Left ventricle myocardium superior (tissue), 1 donor: ENCODE measurements around the gene EXOSC2. TPM values are rescaled to one million over a fixed set of nuclear protein-coding genes. Genes with fewer than 3 reads are reported as not detected.
"Not testable (repeated sequence)": the region's sequence is repeated elsewhere in the genome, so short reads cannot be mapped to it uniquely, and the experiment has no call there.

ENCODE experiments used
- ATAC-seq: fragments of 200-7000 bp; cut with Tn5 transposase; one replicate; pipeline ENCODE4 v1.9.1; 2020; ENCODE audit warnings: mild to moderate bottlenecking, moderate library complexity
- DNase-seq: peaks from one replicate; pipeline ENCODE4 v3.0.0-alpha.2; 2020
- intact Hi-C: fragments of 100-400 bp; cut with micrococcal nuclease; formaldehyde crosslinking; loops from one replicate; pipeline ENCODE4 v1.11.0; 2022
- total RNA-seq: library from RNA; stranded (reverse); fragmentation: NEBNext Ultra II Directional; extraction: Animal tissue kit (Norgen Biotek cat#: 25700); gene quantifications from one replicate; pipeline ENCODE4 v1.2.1, GENCODE V29; 2021
- donor health status: DM: no; HTN: yes; CAD: no; lungs with severe emphysema.

The EXOSC2 gene
- total RNA-seq, 1 donor from 2014 or later = 12.5 TPM

DNA sequence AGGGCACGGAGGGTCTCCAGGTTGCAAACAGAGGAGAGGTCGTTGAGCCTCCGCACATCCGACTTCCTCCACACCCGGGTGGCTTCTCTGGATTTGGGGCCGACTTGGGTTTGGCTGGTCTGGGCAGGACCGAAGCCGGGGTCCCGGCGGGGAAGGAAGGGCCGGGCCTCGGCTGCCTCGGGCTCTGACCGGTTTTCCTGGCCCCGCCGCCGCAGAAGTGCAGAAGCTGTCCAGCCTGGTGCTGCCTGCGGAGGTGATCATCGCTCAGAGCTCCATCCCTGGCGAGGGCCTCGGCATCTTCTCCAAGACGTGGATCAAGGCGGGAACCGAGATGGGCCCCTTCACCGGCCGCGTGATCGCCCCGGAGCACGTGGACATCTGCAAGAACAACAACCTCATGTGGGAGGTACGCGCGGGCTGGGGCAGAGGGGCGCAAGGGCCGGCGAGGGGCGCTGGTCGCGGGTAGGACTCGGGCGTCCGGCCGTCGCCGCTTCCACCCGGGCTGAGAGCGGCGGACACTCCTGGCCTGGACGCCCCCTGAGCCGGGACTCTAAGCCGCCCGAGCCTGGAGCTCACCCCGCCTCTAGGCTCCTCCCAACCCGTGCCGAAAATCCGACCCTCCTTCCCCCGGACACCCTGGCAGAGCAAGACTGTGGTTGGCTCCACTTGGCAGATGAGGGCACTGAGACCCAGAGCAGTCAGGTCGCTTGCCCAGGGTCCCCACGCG is 27.0 kb upstream of the EXOSC2 start:
- intact Hi-C loops = no loop called here
- DNase-seq = no peak
- ATAC-seq = no peak

DNA sequence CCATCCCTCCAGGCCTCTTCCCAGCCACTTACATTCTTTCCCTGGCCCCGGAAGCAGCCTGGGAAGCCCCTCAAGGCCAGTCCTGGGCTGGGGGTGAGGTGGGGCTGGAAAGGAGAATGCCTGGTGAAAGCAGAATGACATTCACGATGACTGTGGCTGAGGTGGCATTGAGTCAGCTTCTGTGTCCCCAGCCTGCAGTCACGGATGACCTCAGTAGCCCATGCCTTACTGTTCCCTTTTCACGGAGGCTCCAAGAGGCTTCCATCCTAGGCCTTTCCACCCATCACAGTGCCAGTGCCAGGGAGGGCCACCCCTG is 26.5 kb upstream of the EXOSC2 start:
- DNase-seq = no peak
- no peak for ATAC-seq
- intact Hi-C loops = no loop called here

DNA sequence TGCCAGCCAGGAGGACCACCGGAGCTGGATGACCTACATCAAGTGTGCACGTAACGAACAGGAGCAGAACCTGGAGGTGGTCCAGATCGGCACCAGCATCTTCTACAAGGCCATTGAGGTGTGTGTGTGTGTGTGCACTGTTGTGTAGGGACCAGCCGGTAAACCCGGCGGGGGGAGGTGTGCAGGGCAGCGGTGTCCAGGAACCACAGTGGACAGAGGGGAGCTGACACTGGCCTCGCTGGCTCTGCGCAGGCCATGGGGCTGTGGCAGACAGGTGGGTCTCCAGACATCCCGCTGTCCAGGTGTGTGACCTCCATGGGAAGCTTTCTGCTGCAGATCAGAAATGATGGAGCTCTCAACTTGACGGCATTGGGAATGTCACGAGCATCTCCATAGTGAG is 25.4 kb upstream of the EXOSC2 start:
- DNase-seq = no peak
- intact Hi-C loops = no loop called here
- ATAC-seq = no peak

DNA sequence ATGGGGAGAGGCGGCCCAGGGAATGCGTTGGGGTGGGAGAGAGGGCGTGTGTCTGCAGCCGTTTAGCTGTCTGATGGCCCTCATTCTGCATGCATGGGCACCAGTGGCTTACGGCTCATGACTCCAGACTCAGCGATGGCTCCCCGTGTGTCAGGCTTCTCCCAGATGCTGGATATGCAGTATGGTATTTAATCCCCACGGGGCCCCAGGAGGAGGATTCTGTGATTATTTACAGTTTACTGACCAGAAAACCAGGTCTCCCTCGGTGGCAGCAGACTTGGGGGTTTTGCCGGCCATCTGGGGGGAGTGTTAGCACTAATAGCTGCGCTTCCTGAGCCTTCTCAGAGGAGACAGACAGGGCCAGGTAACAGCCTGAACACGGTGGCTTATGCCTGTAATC is 24.9 kb upstream of the EXOSC2 start:
- ATAC-seq (no peak), DNase-seq (no peak)
- intact Hi-C loops = no loop called here

DNA sequence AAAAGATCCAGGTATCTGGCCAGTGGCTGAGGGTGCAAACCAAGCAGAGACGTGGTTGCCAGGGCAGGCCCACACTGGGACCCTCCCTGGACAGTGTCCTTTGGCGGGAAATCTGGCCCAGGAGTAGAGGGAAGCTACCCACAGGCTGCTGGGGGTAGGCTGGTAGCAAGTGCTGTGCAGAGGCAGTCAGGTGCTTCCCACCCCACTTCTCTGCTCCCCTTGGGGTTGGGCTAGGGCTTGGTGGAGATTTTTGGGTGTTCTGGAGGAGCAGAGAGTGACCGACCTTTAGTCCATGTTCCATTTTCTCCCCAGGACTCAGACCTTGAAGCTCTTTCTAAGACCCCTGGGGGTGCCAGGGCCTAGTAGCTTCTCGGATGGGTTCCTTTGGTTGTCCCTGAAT is 23.6 kb upstream of the EXOSC2 start:
- DNase-seq = no peak

DNA sequence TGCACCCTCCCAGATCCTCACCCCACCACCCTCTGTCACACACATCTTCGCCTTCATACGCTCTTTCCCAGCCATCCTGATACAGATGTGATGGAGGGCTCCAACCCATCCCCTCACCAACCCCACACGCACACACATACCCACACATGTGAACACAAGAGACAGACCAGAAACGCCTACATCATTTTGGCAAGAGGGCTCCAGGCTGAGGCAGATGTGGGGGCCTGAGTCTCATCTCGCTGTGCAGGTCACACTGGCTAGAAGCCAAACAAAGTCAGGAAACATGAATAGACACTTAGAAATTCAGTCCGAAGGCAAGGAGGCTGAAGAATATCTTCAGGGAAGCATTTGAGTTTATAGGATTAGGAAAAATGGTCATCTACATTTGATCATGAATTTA is 22.9 kb upstream of the EXOSC2 start:
- intact Hi-C loops = no loop called here
- no peak for DNase-seq
- no peak for ATAC-seq

More for the DNA sequence above, 23.6 kb upstream of the EXOSC2 start:
- intact Hi-C loops = no loop called here
- no peak for ATAC-seq

DNA sequence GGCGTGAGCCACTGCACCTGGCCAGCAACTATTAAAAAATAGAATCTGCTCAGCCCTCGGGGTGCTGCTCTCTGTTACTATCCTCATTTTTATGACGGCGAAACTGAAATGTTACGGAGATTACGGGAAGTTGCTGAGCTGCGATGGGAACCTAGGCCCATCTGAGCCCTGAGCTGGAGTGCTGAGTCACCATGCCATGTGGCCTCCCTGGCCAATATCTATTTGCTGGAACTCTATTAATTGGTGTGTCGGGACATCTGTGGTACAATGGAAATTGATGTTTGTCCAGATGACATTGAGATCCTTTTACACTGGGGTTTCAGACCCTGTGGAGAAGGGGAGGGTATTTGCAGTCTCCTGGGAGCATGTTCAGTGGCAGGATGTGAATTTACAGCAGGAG is 21.1 kb upstream of the EXOSC2 start:
- intact Hi-C loops = no loop called here
- ATAC-seq (no peak), DNase-seq (no peak)

DNA sequence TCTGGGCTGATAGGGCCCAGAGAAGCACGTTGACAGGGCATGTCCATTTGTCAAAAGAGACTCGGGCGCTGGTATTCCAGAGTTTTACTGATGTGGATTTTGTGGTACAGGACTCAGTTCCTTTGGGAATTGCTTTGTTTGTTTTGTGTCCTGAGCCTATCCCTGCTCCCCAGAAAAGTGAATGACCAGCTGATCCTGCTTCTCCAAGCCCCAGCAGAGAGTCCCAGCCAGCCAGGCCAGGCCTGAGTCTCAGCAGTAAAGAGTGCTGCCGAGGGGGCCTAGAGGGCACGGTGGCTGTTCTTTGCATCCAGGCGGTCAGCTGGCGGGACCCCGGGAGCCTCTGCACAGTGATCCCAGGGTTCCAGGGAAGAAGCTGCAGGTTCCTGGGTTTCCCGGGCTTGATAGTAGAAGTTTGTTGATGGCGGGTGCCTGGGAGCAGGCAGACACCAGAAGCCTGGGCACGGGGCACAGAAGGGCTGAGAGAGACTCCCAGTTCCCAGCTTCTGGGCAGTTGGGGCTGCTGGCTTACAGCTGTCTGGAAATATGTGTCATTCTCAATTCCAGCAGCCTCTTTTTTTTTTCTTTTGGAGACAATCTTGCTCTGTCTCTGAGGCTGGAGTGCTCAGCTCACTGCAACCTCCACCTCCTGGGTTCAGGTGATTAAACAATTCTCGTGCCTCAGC is 20.5 kb upstream of the EXOSC2 start:
- DNase-seq = no peak
- intact Hi-C loops = no loop called here
- ATAC-seq = no peak

DNA sequence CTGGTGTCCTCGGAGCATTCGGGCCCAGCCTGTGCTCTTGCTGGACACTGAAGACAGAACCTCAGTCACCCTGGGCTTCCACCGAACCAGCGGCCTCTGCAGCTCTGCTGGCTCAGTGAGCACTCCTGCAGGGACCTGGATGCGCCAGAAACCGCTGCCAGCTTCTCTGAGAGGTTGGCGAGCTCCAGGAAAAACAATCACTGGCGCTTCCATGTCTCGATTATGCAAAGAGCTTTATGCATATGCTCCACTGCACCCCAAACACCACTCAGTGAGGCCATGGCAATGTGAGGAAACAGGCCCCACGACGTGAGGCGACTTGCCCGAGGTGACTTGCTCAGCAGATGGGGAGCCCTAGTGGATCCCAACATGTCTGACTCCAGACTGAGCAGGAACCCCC is 18.2 kb upstream of the EXOSC2 start:
- intact Hi-C loops = no loop called here
- ATAC-seq (no peak), DNase-seq (no peak)

DNA sequence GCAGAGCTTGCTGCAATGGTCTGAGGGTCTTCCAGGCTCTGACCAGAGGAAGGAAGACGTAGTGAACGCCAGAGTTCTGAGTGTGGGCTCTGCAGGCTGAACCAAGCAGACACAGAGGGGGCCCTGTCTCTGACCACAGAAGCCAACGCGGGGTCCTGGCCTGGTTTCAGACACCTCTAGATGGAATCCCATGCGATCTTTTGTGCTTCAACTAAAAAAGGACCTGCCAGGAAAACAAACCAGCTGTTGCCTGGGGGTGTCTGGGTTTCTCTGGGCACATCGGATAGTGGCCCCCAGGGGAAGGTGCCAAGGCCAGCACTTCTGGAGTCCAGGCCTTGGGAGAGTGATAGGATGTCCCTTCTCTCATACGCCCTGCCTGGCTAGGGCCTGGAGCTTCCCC is 16.3 kb upstream of the EXOSC2 start:
- no peak for ATAC-seq
- intact Hi-C loops = no loop called here
- DNase-seq = no peak

DNA sequence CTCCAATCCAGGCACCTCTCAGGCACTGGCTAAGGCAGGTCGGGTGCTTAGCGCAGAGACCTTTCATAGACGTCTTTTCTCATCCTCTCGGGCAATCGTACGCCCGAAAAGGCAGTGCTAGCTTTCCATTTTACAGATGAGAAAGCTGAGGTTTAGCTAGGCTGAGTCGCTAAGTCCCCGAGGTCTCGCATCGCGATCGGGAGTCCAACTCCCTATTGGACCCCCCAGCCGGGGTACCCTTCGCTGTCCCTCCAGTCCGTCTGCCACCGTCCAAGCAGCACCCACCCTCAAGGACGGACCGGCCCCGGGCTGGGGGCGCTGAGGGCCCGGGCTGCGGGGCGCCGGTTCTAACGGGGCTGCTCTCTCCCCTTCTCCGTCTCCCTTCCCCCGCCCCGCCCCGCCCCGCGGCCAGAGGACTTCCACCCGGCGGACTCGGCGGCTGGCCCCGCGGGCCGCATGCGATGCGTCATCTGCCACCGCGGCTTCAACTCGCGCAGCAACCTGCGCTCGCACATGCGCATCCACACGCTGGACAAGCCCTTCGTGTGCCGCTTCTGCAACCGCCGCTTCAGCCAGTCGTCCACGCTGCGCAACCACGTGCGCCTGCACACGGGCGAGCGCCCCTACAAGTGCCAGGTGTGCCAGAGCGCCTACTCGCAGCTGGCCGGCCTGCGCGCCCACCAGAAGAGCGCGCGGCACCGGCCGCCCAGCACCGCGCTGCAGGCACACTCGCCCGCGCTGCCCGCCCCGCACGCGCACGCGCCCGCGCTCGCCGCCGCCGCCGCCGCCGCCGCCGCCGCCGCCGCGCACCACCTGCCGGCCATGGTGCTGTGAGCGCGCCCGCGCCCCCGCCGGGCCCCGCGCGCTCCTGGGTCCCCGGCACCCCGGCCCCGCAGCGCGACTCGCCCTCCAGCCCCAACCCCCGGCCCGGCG is 12.5 kb upstream of the EXOSC2 start:
- intact Hi-C loops = loop anchor here (5.0 kb wide), 1 partner anchor 219 kb away; no protein-coding TSS in a partner anchor
- ATAC-seq (peak; percentile 78), DNase-seq (peak; percentile 86)

DNA sequence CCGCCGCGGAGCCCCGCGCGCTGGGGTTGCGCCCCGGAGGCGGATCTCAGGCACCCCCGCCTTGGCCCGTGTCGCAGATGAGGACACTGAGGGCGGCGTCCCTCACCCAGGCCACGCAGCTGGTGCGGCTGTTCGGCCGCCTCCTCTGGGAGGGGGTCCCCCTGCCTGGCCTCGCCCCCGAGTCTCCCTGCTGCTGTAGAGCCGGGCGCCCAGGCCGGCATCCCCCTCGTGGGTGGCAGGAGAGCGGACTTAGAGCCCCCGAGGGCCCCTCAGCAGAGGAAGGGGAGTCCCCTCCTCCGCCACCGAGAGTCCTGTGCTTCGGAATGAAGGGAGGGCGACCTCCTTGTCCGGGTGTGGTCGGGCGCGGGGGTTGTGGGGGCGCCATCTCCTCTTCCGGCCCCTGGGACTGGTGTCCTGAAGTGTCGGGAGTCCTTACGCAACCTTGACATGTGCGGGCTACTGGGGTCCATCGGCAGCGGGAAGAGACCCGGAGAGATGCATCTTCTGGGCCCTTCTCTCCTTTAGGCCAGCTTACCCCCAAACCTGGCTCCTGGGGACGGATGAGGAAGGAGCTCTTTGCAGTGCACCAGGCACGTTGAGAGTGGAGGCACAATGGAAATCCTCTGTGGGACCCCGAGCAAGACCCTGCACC is 11.7 kb upstream of the EXOSC2 start:
- ATAC-seq (peak; percentile 36), DNase-seq (no peak)
- intact Hi-C loops = loop anchor here (5.0 kb wide), 1 partner anchor 220 kb away; no protein-coding TSS in a partner anchor

DNA sequence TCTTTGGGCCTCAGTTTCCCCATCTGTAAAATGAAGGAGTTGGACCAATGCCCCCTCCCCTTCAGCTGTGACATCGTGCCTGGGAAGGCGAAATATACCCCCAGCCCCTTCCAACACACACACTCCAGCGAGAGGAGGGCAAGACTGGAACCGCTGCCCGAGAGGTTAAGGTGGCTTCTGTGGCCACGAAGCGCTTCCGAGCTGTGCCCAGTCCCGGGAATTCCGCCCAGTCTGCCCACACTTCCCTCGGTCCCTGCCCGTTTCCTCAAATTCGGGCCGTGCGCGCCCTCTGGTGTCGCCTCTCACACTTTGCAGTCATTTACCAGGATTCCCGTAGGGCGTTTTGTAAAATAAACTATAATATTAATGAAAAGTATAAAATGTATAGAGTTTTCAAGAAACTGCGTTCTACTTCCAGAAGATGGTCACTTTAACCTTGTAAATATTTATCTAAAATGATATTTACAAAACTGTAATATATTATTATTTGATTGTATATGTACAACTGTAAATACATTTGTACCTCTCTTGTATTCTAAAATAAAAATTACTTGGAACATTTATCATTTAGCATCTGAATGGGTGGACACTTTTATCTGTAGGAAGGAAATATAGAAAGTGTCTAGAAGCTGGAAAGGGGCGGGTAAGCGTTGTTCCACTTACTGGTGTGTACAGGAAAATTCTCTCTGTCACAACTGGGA is 11.0 kb upstream of the EXOSC2 start:
- intact Hi-C loops = loop anchor here (5.0 kb wide), 1 partner anchor 220 kb away; no protein-coding TSS in a partner anchor

DNA sequence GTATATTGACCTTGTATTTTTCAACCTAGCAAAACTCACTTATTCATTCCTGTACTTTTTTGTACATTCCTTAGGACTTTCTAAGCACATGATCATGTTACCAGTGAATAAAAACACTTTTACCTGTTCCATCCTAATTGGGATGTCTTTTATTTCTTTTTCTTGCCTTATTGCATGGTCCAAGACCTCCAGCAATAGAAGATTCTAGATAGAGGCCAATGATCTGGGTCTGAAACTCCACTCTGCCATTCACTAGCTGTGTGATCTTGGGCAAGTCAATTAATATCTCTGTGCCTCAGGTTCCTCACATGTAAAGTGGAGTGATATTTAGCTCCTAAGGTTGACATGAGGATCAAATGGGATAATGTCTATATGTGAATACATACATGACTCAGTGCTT is 8.5 kb upstream of the EXOSC2 start:
- ATAC-seq (no peak), DNase-seq (no peak)
- intact Hi-C loops = no loop called here

More for the DNA sequence above, 11.0 kb upstream of the EXOSC2 start:
- DNase-seq = peak; percentile 85
- ATAC-seq = peak; percentile 82

DNA sequence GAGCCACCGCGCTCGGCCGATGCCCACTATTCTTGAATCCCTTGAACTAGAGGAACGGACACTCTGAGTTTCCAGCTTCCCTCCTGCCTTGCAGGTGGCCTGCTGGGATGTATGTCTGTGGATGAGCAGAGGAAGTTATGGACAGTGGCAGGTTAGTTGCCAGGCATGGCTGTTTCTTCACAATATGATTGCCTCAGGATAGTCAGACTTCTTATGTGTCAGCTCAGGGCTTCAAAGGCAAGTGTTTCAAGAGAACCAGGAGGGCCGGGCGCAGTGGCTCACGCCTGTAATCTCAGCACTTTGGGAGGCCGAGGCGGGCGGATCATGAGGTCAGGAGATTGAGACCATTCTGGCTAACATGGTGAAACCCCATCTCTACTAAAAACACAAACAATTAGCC is 7.6 kb upstream of the EXOSC2 start:
- ATAC-seq, intact Hi-C loops, DNase-seq: not testable (repeated sequence)

DNA sequence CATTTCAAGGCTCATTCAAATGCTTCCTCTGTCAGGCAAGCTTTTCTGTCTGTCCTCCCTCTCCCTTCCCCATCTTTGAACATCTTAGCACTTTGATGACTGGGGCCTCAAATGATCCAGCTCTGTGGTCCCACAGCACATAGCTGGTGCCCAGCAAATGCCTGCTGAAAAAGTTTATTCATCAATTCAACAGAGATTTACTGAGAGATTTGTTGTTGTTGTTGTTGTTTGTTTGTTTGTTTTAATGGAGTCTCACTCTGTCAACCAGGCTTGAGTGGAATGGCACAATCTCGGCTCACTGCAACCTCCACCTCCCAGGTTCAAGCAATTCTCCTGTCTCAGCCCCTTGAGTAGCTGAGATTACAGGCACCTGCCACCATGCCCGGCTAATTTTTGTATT is 6.0 kb upstream of the EXOSC2 start:
- no peak for ATAC-seq
- intact Hi-C loops = no loop called here
- no peak for DNase-seq

DNA sequence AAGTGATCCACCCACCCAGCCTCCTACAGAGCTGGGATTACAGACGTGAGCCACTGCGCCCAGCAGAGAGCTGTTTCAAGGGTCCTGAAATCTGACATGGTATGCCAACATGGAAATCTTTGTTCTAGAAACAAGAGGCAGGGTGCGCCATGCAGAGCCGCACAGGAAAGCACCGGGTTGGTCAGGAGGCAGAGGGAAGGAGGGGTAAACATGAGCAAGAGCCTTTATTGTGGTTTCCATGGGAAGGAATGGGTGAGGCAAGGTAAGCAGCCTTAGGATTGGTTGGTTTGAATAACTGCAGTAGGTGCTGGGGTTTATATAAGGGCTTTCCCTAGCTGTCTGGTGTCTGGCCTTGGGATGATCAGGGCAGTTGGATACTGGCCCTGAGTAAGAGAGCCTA is 5.5 kb upstream of the EXOSC2 start:
- DNase-seq (no peak), ATAC-seq (no peak)
- intact Hi-C loops = no loop called here

DNA sequence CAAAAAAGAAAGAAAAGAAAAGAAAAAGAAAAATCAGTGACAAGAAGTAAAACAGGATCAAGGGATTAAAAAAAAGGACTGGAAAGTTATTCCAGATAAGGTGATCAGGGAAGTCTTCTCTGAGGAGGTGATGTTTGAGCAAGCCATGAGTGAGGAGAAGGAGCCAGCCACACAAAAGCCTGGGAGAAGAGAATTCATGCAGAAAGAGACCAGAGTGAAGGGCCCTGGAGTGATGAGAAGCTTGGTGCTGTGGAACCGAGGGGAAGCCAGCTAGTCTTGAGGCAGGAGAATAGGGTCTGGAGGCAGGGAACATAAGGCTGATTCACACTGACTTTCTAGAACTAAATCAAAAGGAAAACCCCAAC is 4.0 kb upstream of the EXOSC2 start:
- ATAC-seq (no peak), DNase-seq (no peak)
- intact Hi-C loops = no loop called here
